Activated CD4-positive, alpha-beta T cell treated with anti-CD3 and anti-CD28 coated beads, Interleukin-2, amount 50 U/mL, for 1 hour (primary cell): ENCODE data around the gene EZR.

Experiments used
- DNase-seq: peaks from one replicate; pipeline ENCODE4 v3.0.0-alpha.2; 2020

EZR gene

GRCh38 chr6:158717341-158718330, 101.5 kb downstream of the EZR start:
- DNase-seq = no peak
